ENCODE measurements around the gene NPAS2. TPM values are rescaled to one million over a fixed set of nuclear protein-coding genes. Genes with fewer than 3 reads are reported as not detected.

The NPAS2 gene
- total and polyA plus RNA-seq, 2 donors from 2014 or later, result 8.4 to 44.5 TPM

DNA sequence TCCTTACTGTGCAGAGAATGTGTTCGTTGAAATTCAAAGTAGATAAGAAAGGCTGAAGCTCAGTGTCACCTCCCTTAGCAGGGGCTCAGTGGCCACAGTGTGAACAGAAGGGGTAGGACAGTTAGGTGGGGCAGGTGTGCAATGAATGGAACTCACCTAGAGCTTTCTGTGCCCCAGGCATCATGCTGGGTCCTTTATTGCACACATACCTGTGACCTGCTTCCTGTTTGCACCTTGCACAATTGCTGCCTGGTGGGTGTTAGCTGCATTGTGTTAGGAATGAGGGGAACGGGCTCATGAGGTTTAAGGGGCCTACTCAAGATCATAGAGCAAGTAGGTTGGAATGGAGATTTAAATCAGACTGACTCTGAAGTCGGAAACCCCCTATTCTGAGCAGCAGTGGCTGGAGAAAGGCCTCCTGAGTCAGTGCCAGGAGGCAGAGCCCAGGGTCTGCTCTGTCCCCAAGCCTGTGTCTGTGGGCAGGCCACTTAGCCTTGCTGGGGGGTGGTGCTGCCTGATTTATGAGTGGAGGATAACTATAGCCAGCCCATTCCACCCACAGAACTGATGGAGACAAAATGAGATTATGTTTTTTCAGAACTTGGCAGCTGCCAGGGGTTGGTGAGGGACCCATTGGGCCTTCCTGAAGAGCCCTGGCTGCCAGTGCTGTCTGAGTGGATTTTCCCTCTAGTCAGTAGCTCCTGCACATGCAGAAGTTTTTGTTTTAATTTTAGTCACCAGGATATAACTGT lies 76.2 kb downstream of the NPAS2 start:
- no peak overlapping the region for H3K4me3 ChIP-seq (ENCODE audit: low read length in 3 of 3)
- intact Hi-C loops (cut with DNase I), result no loop called here
- H3K36me3 ChIP-seq (ENCODE audit: control insufficient read depth in 2 of 3, insufficient read depth in 3 of 3, low read length in 3 of 3), result no peaks in the 10 kb centered on the region
- no peaks in the 10 kb centered on the region for H3K27me3 ChIP-seq (ENCODE audit: control insufficient read depth, insufficient read depth, low read length)
- TF ChIP-seq, protein P1, sequence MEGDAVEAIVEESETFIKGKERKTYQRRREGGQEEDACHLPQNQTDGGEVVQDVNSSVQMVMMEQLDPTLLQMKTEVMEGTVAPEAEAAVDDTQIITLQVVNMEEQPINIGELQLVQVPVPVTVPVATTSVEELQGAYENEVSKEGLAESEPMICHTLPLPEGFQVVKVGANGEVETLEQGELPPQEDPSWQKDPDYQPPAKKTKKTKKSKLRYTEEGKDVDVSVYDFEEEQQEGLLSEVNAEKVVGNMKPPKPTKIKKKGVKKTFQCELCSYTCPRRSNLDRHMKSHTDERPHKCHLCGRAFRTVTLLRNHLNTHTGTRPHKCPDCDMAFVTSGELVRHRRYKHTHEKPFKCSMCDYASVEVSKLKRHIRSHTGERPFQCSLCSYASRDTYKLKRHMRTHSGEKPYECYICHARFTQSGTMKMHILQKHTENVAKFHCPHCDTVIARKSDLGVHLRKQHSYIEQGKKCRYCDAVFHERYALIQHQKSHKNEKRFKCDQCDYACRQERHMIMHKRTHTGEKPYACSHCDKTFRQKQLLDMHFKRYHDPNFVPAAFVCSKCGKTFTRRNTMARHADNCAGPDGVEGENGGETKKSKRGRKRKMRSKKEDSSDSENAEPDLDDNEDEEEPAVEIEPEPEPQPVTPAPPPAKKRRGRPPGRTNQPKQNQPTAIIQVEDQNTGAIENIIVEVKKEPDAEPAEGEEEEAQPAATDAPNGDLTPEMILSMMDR (IDR thresholded peaks at IDR 0.05; ENCODE audit: borderline replicate concordance, extremely low read depth, insufficient read depth), result no peak
- FAIRE-seq, result no peak
- H3K9ac ChIP-seq (ENCODE audit: low read length in 3 of 3), result no peak overlapping the region
- no peaks in the 10 kb centered on the region for H3K9me3 ChIP-seq (ENCODE audit: control insufficient read depth in 2 of 3, insufficient read depth in 1 of 3, low read length in 3 of 3)
- peaks cover 0 to 10% (median 2%) of the 10 kb centered on the region in 3 donors for H3K4me1 ChIP-seq (ENCODE audit: control insufficient read depth in 2 of 3, insufficient read depth in 2 of 3, low read depth in 1 of 3, low read length in 3 of 3)
- peak overlapping the region in 1 of 2 donors; percentile 29 for H3K27ac ChIP-seq (ENCODE audit: low read depth in 2 of 2, low read length in 2 of 2)
- DNase-seq, result no peak

GRCh38 chr2:100898035-100898665 lies 78.2 kb downstream of the NPAS2 start:
- TF ChIP-seq, protein P1 (IDR thresholded peaks at IDR 0.05; ENCODE audit: borderline replicate concordance, extremely low read depth, insufficient read depth), result no peak
- no peak for DNase-seq
- Histone ChIP-seq H3K27ac (ENCODE audit: low read depth in 2 of 2, low read length in 2 of 2) (no peak overlapping the region), H3K4me1 (ENCODE audit: control insufficient read depth in 2 of 3, insufficient read depth in 2 of 3, low read depth in 1 of 3, low read length in 3 of 3) (peaks cover 0 to 11% (median 2%) of the 10 kb centered on the region in 3 donors), H3K4me3 (ENCODE audit: low read length in 3 of 3) (no peak overlapping the region), H3K9me3 (ENCODE audit: control insufficient read depth in 2 of 3, insufficient read depth in 1 of 3, low read length in 3 of 3) (no peaks in the 10 kb centered on the region), H3K9ac (ENCODE audit: low read length in 3 of 3) (no peak overlapping the region), H3K27me3 (ENCODE audit: control insufficient read depth, insufficient read depth, low read length) (no peaks in the 10 kb centered on the region), H3K36me3 (ENCODE audit: control insufficient read depth in 2 of 3, insufficient read depth in 3 of 3, low read length in 3 of 3) (no peaks in the 10 kb centered on the region)
- intact Hi-C loops (cut with DNase I), result no loop called here
- no peak for FAIRE-seq

DNA sequence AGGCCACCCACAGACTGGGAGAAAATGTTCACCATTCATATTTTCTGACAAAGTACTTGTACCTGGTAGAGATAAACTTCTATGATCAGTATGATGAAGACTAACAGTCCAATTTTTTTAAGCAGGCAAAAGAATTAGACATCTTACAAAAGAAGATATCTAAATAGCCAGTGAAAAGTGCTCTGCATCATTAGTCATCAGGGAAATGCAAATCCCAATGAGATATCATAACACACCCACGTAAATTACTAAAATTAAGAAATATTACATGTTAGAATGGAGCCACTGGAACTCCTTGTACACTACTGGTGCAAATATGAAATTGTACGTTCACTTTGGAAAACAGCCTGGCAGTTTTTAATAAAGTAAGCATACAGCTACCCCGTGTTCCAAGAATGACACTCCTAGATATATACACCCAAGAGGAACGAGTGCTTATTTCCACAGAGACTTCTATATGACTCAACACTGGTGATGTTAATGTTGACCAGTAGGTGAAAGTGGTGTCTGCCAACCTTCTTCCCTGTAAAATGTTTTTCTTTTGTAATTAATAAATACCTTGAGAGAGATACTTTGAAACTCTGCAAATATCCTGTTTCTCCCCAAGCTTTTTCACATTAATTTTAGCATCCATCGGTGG lies 80.3 kb downstream of the NPAS2 start:
- Histone ChIP-seq H3K9me3 (ENCODE audit: control insufficient read depth in 2 of 3, insufficient read depth in 1 of 3, low read length in 3 of 3) (no peaks in the 10 kb centered on the region), H3K4me1 (ENCODE audit: control insufficient read depth in 2 of 3, insufficient read depth in 2 of 3, low read depth in 1 of 3, low read length in 3 of 3) (peaks cover 0 to 11% (median 2%) of the 10 kb centered on the region in 3 donors), H3K27me3 (ENCODE audit: control insufficient read depth, insufficient read depth, low read length) (no peaks in the 10 kb centered on the region), H3K9ac (ENCODE audit: low read length in 3 of 3) (no peak overlapping the region), H3K36me3 (ENCODE audit: control insufficient read depth in 2 of 3, insufficient read depth in 3 of 3, low read length in 3 of 3) (no peaks in the 10 kb centered on the region), H3K27ac (ENCODE audit: low read depth in 2 of 2, low read length in 2 of 2) (no peak overlapping the region), H3K4me3 (ENCODE audit: low read length in 3 of 3) (no peak overlapping the region)
- no peak for DNase-seq
- intact Hi-C loops (cut with DNase I), result no loop called here
- no peak for FAIRE-seq
- TF ChIP-seq, protein P1 (IDR thresholded peaks at IDR 0.05; ENCODE audit: borderline replicate concordance, extremely low read depth, insufficient read depth), result no peak
